DOHH2 (cell line): ENCODE measurements around the gene UVSSA.

Experiments
- H3F3A ChIP-seq: fragments of 200-600 bp; sonication (generic), shearing (Covaris generic); 2 replicates; pipeline ENCODE4 v1.6.0; 2016; ENCODE audit warnings: antibody characterized with exemption, mild to moderate bottlenecking; ENCODE audit not compliant: control insufficient read depth, insufficient read depth
- H3K27ac ChIP-seq: fragments of 200-600 bp; sonication (generic); 2 replicates; pipeline ENCODE4 v1.5.1; 2014; ENCODE audit warnings: low read depth, mild to moderate bottlenecking, low read length, moderate library complexity
- H3K27me3 ChIP-seq: fragments of 200-600 bp; sonication (generic); 2 replicates; pipeline ENCODE4 v1.6.1; 2014; ENCODE audit warnings: mild to moderate bottlenecking, low read length, mixed read lengths; ENCODE audit not compliant: control insufficient read depth
- H3K36me3 ChIP-seq: fragments of 200-600 bp; sonication (generic); 2 replicates; pipeline ENCODE4 v1.6.1; 2014; ENCODE audit warnings: mild to moderate bottlenecking, low read length, moderate library complexity, mixed read lengths; ENCODE audit not compliant: control insufficient read depth
- H3K4me1 ChIP-seq: fragments of 200-600 bp; sonication (generic); 2 replicates; pipeline ENCODE4 v1.6.1; 2014; ENCODE audit warnings: mild to moderate bottlenecking, low read length, mixed read lengths; ENCODE audit not compliant: control insufficient read depth
- H3K4me2 ChIP-seq: fragments of 200-600 bp; sonication (generic); 2 replicates; pipeline ENCODE4 v1.6.0; 2014; ENCODE audit warnings: mild to moderate bottlenecking, low read length, moderate library complexity
- H3K4me3 ChIP-seq: fragments of 200-600 bp; sonication (generic); 2 replicates; pipeline ENCODE4 v1.5.1; 2014; ENCODE audit warnings: mild to moderate bottlenecking, low read length, mixed read lengths
- H3K79me2 ChIP-seq: fragments of 200-600 bp; sonication (generic); 2 replicates; pipeline ENCODE4 v1.6.1; 2014; ENCODE audit warnings: mild to moderate bottlenecking, low read length, mixed read lengths; ENCODE audit not compliant: control insufficient read depth
- H3K9me2 ChIP-seq: fragments of 200-600 bp; sonication (generic); replicated peaks from 2 replicates; pipeline ENCODE4 v1.6.1; 2014; ENCODE audit warnings: mild to moderate bottlenecking, low read length, mixed read lengths; ENCODE audit not compliant: control insufficient read depth
- H3K9me3 ChIP-seq: fragments of 200-600 bp; sonication (generic); 2 replicates; pipeline ENCODE4 v1.6.1; 2014; ENCODE audit warnings: antibody characterized with exemption, low read length, mixed read lengths; ENCODE audit not compliant: control insufficient read depth, insufficient read depth
- H4K20me1 ChIP-seq: fragments of 200-600 bp; sonication (generic); 2 replicates; pipeline ENCODE4 v1.6.0; 2014; ENCODE audit warnings: low read depth, mild to moderate bottlenecking, antibody characterized with exemption, low read length, moderate library complexity; ENCODE audit not compliant: control insufficient read depth, insufficient read depth
- EZH2phosphoT487 ChIP-seq: fragments of 200-600 bp; sonication (generic); IDR thresholded peaks from 2 replicates; pipeline ENCODE4 v1.6.1; 2017; ENCODE audit warnings: borderline replicate concordance, mild to moderate bottlenecking, antibody characterized with exemption, low read length, moderate library complexity, mixed read lengths
- TF ChIP-seq, protein P1 (sequence below): fragments of 200-600 bp; sonication (generic); IDR thresholded peaks from one replicate; pipeline ENCODE4 v1.5.1; 2014; ENCODE audit warnings: antibody characterized with exemption, mild to moderate bottlenecking, low read depth, low read length; ENCODE audit not compliant: poor library complexity, severe bottlenecking

UVSSA gene, protein sequence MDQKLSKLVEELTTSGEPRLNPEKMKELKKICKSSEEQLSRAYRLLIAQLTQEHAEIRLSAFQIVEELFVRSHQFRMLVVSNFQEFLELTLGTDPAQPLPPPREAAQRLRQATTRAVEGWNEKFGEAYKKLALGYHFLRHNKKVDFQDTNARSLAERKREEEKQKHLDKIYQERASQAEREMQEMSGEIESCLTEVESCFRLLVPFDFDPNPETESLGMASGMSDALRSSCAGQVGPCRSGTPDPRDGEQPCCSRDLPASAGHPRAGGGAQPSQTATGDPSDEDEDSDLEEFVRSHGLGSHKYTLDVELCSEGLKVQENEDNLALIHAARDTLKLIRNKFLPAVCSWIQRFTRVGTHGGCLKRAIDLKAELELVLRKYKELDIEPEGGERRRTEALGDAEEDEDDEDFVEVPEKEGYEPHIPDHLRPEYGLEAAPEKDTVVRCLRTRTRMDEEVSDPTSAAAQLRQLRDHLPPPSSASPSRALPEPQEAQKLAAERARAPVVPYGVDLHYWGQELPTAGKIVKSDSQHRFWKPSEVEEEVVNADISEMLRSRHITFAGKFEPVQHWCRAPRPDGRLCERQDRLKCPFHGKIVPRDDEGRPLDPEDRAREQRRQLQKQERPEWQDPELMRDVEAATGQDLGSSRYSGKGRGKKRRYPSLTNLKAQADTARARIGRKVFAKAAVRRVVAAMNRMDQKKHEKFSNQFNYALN

DNA sequence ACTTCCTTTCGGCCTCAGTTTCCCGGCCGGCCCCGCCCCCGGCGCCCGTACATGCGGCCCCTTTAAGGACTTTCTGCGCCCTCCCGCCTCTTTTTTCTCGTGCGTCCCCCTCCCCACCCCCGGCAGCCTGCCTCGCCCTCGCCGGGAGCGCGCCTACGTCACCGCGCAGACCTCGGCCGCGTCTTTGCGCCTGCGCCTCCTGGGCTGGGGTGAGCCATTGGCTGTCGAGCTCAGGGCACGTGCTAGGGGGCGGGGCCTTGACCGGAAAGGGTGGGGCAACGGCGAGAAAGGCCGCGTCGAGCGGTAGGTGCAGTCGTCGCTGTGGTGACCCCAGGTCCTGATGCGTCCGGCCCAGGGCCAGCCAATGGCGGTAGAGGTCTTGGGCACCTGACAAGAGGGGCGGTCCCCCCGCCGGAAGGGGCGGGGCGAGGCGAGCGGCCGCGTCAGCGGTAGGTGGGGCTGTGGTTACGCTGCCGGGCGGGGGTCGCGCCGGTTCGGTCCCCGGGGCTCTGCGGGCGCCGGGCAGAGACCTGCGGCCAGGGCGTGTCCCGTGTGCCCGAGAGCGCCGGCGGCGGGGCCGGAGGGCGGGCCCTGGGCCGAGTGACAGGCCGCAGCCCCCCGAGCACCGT, at the start of gene UVSSA:
TSS of gene UVSSA (plus strand) at position 428 of the 629 bp plus-strand sequence. CDS start 884 bp downstream, outside the sequence.
- peaks cover 24% of the 10 kb centered on the region for H3K79me2 ChIP-seq
- H4K20me1 ChIP-seq = no peaks in the 10 kb centered on the region; the same call in 1 of the 2 replicates
- H3K9me2 ChIP-seq = no peaks in the 10 kb centered on the region
- peaks cover 24% of the 10 kb centered on the region for H3K4me1 ChIP-seq
- H3K27ac ChIP-seq = peak within 1 kb of the TSS; percentile 58
- peak within 1 kb of the TSS; percentile 96 for H3K4me3 ChIP-seq
- peak within 1 kb of the TSS; percentile 79 for H3K4me2 ChIP-seq
- H3F3A ChIP-seq = peaks cover 6% of the 10 kb centered on the region; the same call in 1 of the 2 replicates
- H3K27me3 ChIP-seq = no peaks in the 10 kb centered on the region
- TF ChIP-seq, protein P1, sequence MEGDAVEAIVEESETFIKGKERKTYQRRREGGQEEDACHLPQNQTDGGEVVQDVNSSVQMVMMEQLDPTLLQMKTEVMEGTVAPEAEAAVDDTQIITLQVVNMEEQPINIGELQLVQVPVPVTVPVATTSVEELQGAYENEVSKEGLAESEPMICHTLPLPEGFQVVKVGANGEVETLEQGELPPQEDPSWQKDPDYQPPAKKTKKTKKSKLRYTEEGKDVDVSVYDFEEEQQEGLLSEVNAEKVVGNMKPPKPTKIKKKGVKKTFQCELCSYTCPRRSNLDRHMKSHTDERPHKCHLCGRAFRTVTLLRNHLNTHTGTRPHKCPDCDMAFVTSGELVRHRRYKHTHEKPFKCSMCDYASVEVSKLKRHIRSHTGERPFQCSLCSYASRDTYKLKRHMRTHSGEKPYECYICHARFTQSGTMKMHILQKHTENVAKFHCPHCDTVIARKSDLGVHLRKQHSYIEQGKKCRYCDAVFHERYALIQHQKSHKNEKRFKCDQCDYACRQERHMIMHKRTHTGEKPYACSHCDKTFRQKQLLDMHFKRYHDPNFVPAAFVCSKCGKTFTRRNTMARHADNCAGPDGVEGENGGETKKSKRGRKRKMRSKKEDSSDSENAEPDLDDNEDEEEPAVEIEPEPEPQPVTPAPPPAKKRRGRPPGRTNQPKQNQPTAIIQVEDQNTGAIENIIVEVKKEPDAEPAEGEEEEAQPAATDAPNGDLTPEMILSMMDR = no peak
- no peak for TF ChIP-seq EZH2phosphoT487
- no peaks in the 10 kb centered on the region for H3K9me3 ChIP-seq
- peaks cover 12% of the 10 kb centered on the region for H3K36me3 ChIP-seq

DNA sequence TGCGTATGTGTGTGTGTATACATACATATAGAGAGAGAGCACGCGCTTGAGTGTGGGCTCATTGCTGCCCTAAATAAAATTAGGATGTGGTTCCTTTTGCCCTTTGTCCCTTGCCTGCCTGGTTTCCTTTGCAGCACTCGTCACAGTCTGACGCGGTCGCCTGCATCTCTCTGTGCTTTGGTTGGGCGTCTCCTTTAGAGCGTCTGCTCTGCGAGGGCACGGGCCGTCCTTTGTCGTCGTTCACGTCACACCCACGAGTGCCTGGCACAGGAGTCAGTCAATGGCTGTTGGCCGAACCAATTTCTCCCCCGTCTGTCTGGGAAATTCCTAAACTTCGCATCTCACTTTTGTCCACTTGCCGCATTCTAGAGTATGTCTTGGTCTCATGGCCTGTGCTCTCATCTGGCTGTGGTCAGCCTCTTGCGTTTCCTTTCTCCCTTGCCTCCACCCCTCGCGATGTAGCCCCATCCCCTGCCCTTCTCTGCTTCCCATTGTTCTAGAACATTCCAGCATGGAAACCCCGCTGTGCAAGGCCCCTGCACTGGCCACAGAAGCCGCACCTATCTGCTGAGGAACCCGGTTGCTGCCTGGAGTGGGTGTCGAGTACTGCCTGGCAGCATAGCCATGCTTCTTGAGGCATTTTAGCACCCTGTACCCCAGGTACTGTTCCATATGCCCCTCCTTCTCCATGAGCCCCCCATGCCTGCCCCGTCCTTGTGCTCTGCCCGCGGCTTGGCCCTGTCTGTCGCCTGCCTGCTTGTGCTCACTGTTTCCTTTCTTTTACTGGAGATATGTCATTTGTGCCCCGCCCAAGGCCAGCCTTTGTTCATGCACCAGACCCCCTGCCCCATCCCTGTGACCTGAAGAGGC, 49.3 kb upstream of the UVSSA start:
- Histone ChIP-seq H3K9me2 (no peaks in the 10 kb centered on the region), H3K36me3 (peaks cover 51% of the 10 kb centered on the region), H3K4me1 (peaks cover 6% of the 10 kb centered on the region; the same call in 1 of the 2 replicates), H3K27me3 (no peaks in the 10 kb centered on the region), H4K20me1 (peaks cover 5% of the 10 kb centered on the region; the same call in 1 of the 2 replicates), H3K4me3 (no peak overlapping the region), H3K9me3 (no peaks in the 10 kb centered on the region), H3F3A (no peaks in the 10 kb centered on the region), H3K27ac (no peak overlapping the region), H3K79me2 (peaks cover 97% of the 10 kb centered on the region), H3K4me2 (no peak overlapping the region)
- TF ChIP-seq, protein P1 = no peak
- no peak for TF ChIP-seq EZH2phosphoT487

DNA sequence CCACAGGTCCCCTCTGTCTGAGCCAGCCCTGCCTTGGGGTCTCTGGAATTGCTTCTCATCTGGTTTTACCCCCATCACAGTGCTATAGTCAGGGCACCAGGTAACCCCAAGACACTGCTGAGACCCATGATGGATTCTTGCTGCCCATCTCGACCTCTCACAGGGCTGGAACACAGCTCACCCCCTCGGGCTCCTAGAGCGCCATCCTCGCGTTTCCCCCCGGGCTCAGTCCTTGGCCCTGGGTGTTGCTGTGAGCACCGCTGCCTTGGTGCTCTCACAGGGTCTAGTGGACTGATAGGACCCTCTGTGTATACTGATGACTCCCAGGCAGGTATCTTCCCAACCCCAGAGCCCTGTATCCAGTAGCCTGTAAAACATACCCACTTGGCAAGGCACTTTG, 48.5 kb upstream of the UVSSA start:
- no peaks in the 10 kb centered on the region for H3K9me2 ChIP-seq
- no peaks in the 10 kb centered on the region for H3F3A ChIP-seq
- TF ChIP-seq, protein P1 = no peak
- TF ChIP-seq EZH2phosphoT487 = no peak
- peaks cover 4% of the 10 kb centered on the region; the same call in 1 of the 2 replicates for H4K20me1 ChIP-seq
- H3K4me2 ChIP-seq = no peak overlapping the region
- no peak overlapping the region for H3K4me3 ChIP-seq
- H3K27ac ChIP-seq = no peak overlapping the region
- no peaks in the 10 kb centered on the region for H3K9me3 ChIP-seq
- no peaks in the 10 kb centered on the region for H3K27me3 ChIP-seq
- H3K4me1 ChIP-seq = peaks cover 5% of the 10 kb centered on the region; the same call in 1 of the 2 replicates
- peaks cover 96% of the 10 kb centered on the region for H3K79me2 ChIP-seq
- peaks cover 50% of the 10 kb centered on the region for H3K36me3 ChIP-seq
